ENCODE measurements around the gene NAA20.

DNA sequence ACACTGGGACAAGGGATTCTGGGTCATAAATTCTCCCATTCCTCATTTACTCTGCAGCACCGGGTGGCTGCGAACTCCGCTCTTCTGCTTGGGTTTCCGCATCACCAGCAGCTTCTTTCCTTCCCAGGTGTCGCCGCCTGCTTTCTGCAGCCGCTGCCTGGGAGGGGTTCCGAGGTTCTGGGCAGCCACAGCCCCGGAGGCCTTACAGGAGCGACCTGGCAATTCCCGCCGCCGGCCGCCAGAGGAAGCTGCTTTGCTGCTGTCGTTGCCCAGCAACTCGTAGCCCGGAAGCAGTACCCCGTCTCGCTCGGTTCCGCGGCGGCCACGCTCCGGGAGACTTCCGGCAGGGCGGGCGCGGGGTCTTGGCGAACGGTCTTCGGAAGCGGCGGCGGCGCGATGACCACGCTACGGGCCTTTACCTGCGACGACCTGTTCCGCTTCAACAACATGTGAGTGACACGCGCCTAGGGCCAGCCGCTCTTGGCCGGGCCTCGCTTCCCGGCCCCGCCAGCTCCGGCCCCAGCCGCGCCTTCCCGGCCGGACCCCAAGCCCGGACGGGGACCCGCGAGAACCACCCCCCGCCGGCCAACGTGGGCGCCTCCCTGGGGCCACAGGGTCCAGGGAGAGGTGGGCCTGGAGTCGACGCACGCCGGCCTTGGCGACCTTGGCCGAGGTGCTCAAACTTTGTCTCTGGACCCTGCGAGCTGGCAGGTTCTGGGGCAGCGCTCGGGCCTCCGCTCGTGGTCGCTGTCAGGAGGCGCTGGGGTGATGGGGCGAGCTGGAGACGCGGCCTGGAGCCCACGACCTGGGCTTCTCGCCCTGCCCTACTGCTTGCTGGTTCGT is at the start of gene NAA20:
- TF ChIP-seq CTCF (IDR thresholded peaks at IDR 0.05) (peak; percentile 87 to 96 (median 94)), POLR2AphosphoS5 (IDR thresholded peaks at IDR 0.05) (peak; percentile 67), POLR2A (IDR thresholded peaks at IDR 0.05) (peak in 1 of 4 donors; percentile 67), EP300 (IDR thresholded peaks at IDR 0.05) (no peak)

Data from upper lobe of left lung (tissue), 4 donors.